A549 (cell line): ENCODE measurements around the gene BPIFB3.

Experiments
- CTCF ChIP-seq: fragments of >200 bp; sonication (Bioruptor Twin); formaldehyde crosslinking; IDR thresholded peaks from 3 replicates; pipeline ENCODE4 v1.5.1; 2016
- PHF8 ChIP-seq: fragments of 200-600 bp; sonication (generic); IDR thresholded peaks from 2 replicates; pipeline ENCODE4 v1.6.1; 2016; ENCODE audit warnings: low read depth, mild to moderate bottlenecking, antibody characterized with exemption, moderate library complexity, borderline replicate concordance
- POLR2A ChIP-seq: IDR thresholded peaks from 2 replicates; pipeline ENCODE4 v1.6.1; 2012; ENCODE audit warnings: mild to moderate bottlenecking, low read length
- RAD21 ChIP-seq, 2 experiments: fragments of >200 bp in 1 of 2; sonication (Bioruptor Twin) in 1 of 2; formaldehyde crosslinking in 1 of 2; IDR thresholded peaks in 1 of 2; conservative IDR thresholded peaks in 1 of 2; 2 replicates in 1 of 2; 3 replicates in 1 of 2; pipeline ENCODE4 v1.6.1; 2012 to 2018; ENCODE audit warnings: inconsistent platforms in 1 of 2
- RCOR1 ChIP-seq: fragments of 150-350 bp; IDR thresholded peaks from 2 replicates; pipeline ENCODE4 v1.6.1; 2014; ENCODE audit warnings: antibody characterized with exemption, low read length, low read depth

DNA sequence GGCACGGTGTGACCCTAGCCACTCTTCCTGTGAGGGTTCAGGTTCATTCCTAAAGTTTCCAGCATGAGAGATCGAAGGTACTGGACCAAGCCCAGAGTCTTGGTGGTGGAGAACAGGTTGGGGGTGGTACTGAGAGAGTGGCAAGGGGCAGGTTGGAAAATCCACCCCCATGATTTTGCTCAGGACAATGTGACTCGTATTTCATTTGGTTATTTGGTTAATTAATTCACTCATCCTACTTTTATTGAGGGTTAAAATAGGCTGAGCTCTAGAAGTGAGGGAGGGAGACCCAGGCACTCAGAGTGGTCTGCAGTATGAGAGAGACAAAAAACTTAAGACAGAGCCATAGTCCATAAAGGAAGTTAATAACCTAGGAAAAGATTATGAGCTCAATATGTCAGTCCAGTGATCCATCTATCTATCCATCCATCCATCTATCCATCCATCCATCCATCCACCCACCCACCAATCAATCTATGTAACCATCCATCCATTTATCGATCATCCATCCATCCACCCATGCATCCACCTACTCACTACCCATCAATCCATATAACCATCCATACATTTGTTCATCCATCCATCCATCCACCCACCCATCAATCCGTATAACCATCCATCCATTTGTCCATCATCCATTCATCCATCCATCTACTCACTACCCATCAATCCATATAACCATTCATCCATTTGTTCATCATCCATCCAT is 28.9 kb upstream of the BPIFB3 start:
- TF ChIP-seq RCOR1 = no peak
- no peak for TF ChIP-seq CTCF
- TF ChIP-seq RAD21 (conservative IDR thresholded peaks at IDR 0.05 in 1 of 2, IDR thresholded peaks at IDR 0.05 in 1 of 2) = no peak
- TF ChIP-seq PHF8 = no peak
- TF ChIP-seq POLR2A = no peak
